ENCODE data around the gene NCDN.

Gene NCDN

DNA sequence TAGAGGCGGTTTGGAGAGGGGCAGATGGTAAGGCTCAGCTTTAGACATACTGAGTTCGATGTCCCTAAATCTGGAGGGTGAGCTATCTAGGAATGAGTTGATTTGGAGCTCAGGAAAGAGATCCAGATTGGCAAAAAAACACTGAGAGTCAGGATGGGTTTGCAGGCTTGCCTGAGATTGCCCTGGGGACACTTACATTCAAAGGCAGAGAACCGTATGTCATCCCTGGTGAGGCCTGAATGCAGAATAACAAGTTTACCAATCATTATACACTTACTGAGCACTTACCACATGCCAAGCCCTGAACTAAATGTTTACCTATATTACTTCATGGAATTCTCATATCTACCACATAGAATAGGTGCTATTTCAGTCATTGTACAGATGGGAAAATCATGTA lies 43.0 kb downstream of the NCDN start:
- TF ChIP-seq, protein P1, sequence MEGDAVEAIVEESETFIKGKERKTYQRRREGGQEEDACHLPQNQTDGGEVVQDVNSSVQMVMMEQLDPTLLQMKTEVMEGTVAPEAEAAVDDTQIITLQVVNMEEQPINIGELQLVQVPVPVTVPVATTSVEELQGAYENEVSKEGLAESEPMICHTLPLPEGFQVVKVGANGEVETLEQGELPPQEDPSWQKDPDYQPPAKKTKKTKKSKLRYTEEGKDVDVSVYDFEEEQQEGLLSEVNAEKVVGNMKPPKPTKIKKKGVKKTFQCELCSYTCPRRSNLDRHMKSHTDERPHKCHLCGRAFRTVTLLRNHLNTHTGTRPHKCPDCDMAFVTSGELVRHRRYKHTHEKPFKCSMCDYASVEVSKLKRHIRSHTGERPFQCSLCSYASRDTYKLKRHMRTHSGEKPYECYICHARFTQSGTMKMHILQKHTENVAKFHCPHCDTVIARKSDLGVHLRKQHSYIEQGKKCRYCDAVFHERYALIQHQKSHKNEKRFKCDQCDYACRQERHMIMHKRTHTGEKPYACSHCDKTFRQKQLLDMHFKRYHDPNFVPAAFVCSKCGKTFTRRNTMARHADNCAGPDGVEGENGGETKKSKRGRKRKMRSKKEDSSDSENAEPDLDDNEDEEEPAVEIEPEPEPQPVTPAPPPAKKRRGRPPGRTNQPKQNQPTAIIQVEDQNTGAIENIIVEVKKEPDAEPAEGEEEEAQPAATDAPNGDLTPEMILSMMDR (IDR thresholded peaks at IDR 0.05; ENCODE audit: control extremely low read depth, extremely low read depth, low read depth, missing control alignments): no peak
- ChIA-PET CTCF (interaction anchor here (1.3 to 8.0 kb wide), 2 partner anchors 36 to 115 kb away, joined by 8 to 32 read pairs; no protein-coding TSS in a partner anchor), POLR2A (no interaction called here)
- no peak for DNase-seq (ENCODE audit: extremely low spot score)

DNA sequence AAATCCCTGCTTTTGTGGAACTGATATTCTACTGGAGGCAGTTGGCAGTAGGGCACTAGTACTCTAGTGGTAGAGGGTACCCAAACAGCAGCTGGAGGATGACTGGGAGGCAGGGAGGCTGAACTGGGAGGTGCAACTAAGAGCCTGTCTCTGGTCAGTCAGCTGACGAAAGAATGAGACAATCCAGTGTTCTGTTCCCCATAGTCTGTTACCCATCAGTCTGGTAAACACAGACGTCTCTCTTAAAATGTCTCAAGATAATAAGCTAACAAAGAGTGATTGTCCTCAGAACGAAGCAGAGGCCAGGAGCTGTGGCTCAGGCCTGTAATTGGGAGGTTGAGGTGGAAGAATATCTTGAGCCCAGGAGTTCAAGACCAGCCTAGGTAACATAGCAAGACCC lies 45.9 kb downstream of the NCDN start:
- DNase-seq (ENCODE audit: extremely low spot score): no peak
- POLR2A ChIA-PET: no interaction called here
- TF ChIP-seq, protein P1 (IDR thresholded peaks at IDR 0.05; ENCODE audit: control extremely low read depth, extremely low read depth, low read depth, missing control alignments): no peak
- CTCF ChIA-PET: interaction anchor here (1.0 to 8.0 kb wide), 4 partner anchors 20 to 112 kb away, joined by 3 to 32 read pairs (median 5); no protein-coding TSS in a partner anchor

DNA sequence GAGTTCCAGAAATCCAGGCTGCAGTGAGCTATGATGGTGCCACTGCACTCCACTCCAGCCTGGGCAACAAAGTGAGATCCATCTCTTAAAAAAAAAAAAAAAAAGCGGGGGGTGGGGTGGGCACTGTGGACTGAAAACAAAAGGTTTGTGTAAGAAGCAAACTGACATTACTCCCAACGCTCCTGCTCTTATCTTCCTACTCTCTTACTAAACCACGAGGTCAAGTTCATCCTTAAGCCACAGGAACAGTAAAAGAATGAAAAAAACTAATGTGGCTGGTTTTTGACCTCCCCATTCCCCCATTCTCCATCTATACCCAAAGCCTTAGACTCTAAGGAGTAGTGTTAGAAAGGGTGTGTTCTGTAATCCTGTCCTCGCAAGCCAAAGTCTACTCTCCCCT lies 46.3 kb downstream of the NCDN start:
- TF ChIP-seq, protein P1 (IDR thresholded peaks at IDR 0.05; ENCODE audit: control extremely low read depth, extremely low read depth, low read depth, missing control alignments): no peak
- CTCF ChIA-PET: interaction anchor here (1.0 to 8.0 kb wide), 4 partner anchors 20 to 111 kb away, joined by 3 to 32 read pairs (median 5); no protein-coding TSS in a partner anchor
- DNase-seq (ENCODE audit: extremely low spot score): no peak
- POLR2A ChIA-PET: no interaction called here

DNA sequence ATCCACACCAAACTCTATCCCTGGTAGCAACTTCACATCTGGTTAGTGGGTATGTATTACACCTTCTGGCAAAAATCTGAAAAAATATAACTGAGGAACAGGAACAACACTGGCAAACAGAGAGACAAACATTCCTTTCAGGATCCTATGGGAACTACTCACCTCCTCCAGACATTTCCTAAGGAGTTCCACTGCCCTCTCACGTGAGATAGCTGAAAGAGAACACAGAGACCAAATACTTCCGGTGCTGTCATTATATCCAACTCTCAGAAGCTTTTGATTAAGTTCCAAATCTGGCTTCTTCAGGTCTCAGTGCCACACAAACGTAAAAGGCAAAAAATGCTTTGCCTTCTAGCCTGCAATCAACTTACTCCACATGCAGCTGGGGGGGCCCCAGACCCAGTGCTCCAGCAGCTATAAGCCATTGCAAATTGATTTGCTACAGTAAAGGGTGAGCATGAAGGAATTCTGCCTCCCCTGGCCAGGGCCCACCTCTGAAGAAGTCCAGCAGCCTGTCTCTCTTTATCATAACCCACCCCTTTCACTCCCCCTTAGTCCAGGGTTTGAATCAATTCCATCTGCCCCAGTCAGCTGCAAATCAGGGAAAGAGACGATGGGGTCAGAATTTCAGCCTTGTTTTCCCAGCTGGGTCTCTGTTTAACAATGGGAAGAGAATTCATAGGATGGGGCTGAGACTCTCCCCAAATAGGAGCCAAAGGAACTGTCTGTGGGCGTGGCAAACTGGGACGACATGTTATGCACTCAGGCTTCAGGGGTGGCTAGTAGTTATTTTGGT lies 47.7 kb downstream of the NCDN start:
- CTCF ChIA-PET: interaction anchor here (1.0 to 8.0 kb wide), 8 partner anchors 11 to 154 kb away, joined by 3 to 32 read pairs (median 4); no protein-coding TSS in a partner anchor
- no peak for DNase-seq (ENCODE audit: extremely low spot score)
- POLR2A ChIA-PET: no interaction called here
- TF ChIP-seq, protein P1 (IDR thresholded peaks at IDR 0.05; ENCODE audit: control extremely low read depth, extremely low read depth, low read depth, missing control alignments): no peak

DNA sequence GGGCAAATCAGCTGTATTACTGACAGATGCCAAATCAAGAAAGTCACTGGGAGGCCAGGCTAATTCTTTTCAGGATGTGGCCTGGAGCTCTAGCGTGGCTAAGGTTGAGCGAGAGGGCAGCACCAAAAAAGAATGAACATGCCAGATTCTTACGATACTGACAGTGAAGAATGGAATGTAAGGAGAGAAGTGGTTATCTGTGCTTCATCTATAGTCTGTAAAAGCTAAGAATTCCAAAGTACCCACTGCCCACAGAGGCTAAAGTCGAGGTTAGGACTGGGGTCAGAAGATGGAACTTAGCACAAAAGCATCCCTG lies 48.2 kb downstream of the NCDN start:
- TF ChIP-seq, protein P1 (IDR thresholded peaks at IDR 0.05; ENCODE audit: control extremely low read depth, extremely low read depth, low read depth, missing control alignments): no peak
- no peak for DNase-seq (ENCODE audit: extremely low spot score)
- ChIA-PET CTCF (interaction anchor here (1.2 to 8.0 kb wide), 5 partner anchors 21 to 155 kb away, joined by 3 to 32 read pairs (median 5); no protein-coding TSS in a partner anchor), POLR2A (no interaction called here)

DNA sequence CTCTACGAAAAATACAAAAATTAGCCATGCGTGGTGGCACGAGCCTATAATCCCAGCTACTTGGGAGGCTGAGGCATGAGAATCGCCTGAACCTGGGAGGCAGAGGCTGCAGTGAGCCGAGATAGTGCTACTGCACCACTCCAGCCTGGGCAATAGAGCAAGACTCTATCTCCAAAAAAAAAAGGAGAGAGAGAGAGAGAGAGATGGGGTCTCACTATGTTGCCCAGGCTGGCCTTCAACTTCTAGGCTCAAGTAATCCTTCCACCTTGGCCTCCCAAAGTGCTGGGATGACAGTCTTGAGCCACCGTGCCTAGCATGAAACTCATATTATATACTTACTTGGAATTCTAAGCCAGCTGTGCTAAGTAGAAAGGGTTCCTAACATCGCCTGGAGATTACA lies 54.1 kb downstream of the NCDN start:
- no peak for DNase-seq (ENCODE audit: extremely low spot score)
- TF ChIP-seq, protein P1 (IDR thresholded peaks at IDR 0.05; ENCODE audit: control extremely low read depth, extremely low read depth, low read depth, missing control alignments): no peak
- POLR2A ChIA-PET: no interaction called here
- CTCF ChIA-PET: interaction anchor here (0.8 to 1.2 kb wide), 4 partner anchors 10 to 164 kb away, joined by 3 read pairs; no protein-coding TSS in a partner anchor

Data from GM10248 (cell line).